K562 (cell line): Measurements from ENCODE around the gene MAP3K2. TPM values are rescaled to one million over a fixed set of nuclear protein-coding genes. Genes with fewer than 3 reads are reported as not detected.
A peak's percentile ranks its signal among the peaks of the same experiment; 100 is the strongest.

Experiments
- ATAC-seq: fragments of 200-7000 bp; cut with Tn5 transposase; 3 replicates; pipeline ENCODE4 v1.9.1; 2020; ENCODE audit warnings: moderate library complexity
- BruUV-seq: library from RNA; stranded (reverse); fragments of 400-500 nt; replicated peaks from 2 replicates; lab custom pipeline; 2021; lab: Mats Ljungman, UMichigan
- CTCF ChIA-PET: fragments of 300-600 bp; formaldehyde crosslinking; extraction: SDS; loops from one replicate; lab custom pipeline; 2021; ENCODE audit warnings: low intra/inter-chr PET ratio; lab: Yijun Ruan, JAX
- POLR2A ChIA-PET: fragments of 300-600, 350-650 bp; sonication (Branson Sonifier 250); formaldehyde crosslinking; extraction: SDS; loops from one replicate; lab custom pipeline; 2021; ENCODE audit warnings: antibody characterized with exemption, inconsistent platforms; lab: Yijun Ruan, JAX
- DNase-seq, 4 experiments: peaks; one replicate each; pipeline versions ENCODE4 v3.0.0 to v3.0.0-alpha.2; 2011 to 2018; ENCODE audit warnings: low spot score in 3 of 4, mixed read lengths in 3 of 4; ENCODE audit errors: extremely low read depth in 1 of 4
- FAIRE-seq: peaks from 2 replicates; lab custom pipeline; 2011; peaks lifted over from hg19 to GRCh38; lab: Jason Lieb, UNC
- H2AFZ ChIP-seq: 2 replicates; pipeline ENCODE4 v1.6.0; 2011; ENCODE audit warnings: low read depth, low read length, control low read depth, inconsistent platforms
- H3K27ac ChIP-seq: fragments of 200-600 bp; 3 replicates; pipeline ENCODE4 v1.8.0; 2011; ENCODE audit warnings: low read depth, mild to moderate bottlenecking, control low read depth, inconsistent platforms, low read length, moderate library complexity, mixed read lengths; ENCODE audit errors: extremely low read depth
- H3K27me3 ChIP-seq, 2 experiments: fragments of 300-600 bp in 1 of 2; 2 replicates in 1 of 2; 3 replicates in 1 of 2; pipeline versions ENCODE4 v1.6.0 to v1.8.0; 2011; ENCODE audit warnings: inconsistent platforms in 2 of 2, low read length in 2 of 2, mild to moderate bottlenecking in 1 of 2, mixed read lengths in 1 of 2, moderate library complexity in 1 of 2; ENCODE audit not compliant: control insufficient read depth in 2 of 2, insufficient read depth in 2 of 2
- H3K36me3 ChIP-seq: fragments of 300-600 bp; 3 replicates; pipeline ENCODE4 v1.8.0; 2011; ENCODE audit warnings: mild to moderate bottlenecking, low read length, inconsistent platforms; ENCODE audit not compliant: control insufficient read depth, insufficient read depth
- H3K4me1 ChIP-seq, 2 experiments: fragments of 200-600 bp in 1 of 2; replicated peaks in 1 of 2; 2 replicates in 1 of 2; 3 replicates in 1 of 2; pipeline versions ENCODE4 v1.5.1 to v1.8.0; 2011; ENCODE audit warnings: inconsistent platforms in 2 of 2, low read length in 2 of 2, mild to moderate bottlenecking in 1 of 2, mixed read lengths in 1 of 2, moderate library complexity in 1 of 2; ENCODE audit not compliant: control insufficient read depth in 2 of 2, insufficient read depth in 2 of 2
- H3K4me2 ChIP-seq: 2 replicates; pipeline ENCODE4 v1.6.1; 2011; ENCODE audit warnings: low read length, control low read depth, inconsistent platforms, mixed read lengths; ENCODE audit not compliant: insufficient read depth
- H3K4me3 ChIP-seq: fragments of 200-600 bp; sonication (generic), shearing (Covaris generic); 2 replicates; pipeline ENCODE4 v1.5.1; 2016; ENCODE audit warnings: control low read depth, inconsistent platforms
- H3K79me2 ChIP-seq: fragments of 200-600 bp; 3 replicates; pipeline ENCODE4 v1.8.0; 2011; ENCODE audit warnings: low read length, inconsistent platforms; ENCODE audit not compliant: control insufficient read depth, insufficient read depth
- H3K9ac ChIP-seq, 2 experiments: 2 replicates each; pipeline versions ENCODE4 v1.6.0 to v1.6.1; 2011; ENCODE audit warnings: low read depth in 2 of 2, low read length in 2 of 2, control low read depth in 1 of 2, inconsistent platforms in 1 of 2, mild to moderate bottlenecking in 1 of 2, mixed read lengths in 1 of 2; ENCODE audit not compliant: insufficient read depth in 1 of 2
- H3K9me1 ChIP-seq: one replicate; pipeline ENCODE4 v1.6.0; 2011; ENCODE audit warnings: inconsistent platforms, mild to moderate bottlenecking, low read length, moderate library complexity; ENCODE audit not compliant: control insufficient read depth, insufficient read depth
- H3K9me3 ChIP-seq: replicated peaks from 2 replicates; pipeline ENCODE4 v1.5.1; 2011; ENCODE audit warnings: low read depth, low read length, inconsistent platforms; ENCODE audit not compliant: control insufficient read depth, insufficient read depth
- H4K20me1 ChIP-seq: replicated peaks from 2 replicates; pipeline ENCODE4 v1.6.1; 2011; ENCODE audit warnings: low read length, inconsistent platforms, mixed read lengths; ENCODE audit not compliant: control insufficient read depth, insufficient read depth
- C11orf30 ChIP-seq: fragments of 450-650 bp; IDR thresholded peaks from 2 replicates; pipeline ENCODE4 v1.6.1; 2016; ENCODE audit warnings: low read depth, mild to moderate bottlenecking
- CBFA2T2 ChIP-seq: fragments of 450-650 bp; conservative IDR thresholded peaks from 2 replicates; pipeline ENCODE4 v1.6.1; 2017; ENCODE audit warnings: mild to moderate bottlenecking
- CBFA2T3 ChIP-seq: fragments of 450-650 bp; IDR thresholded peaks from 2 replicates; pipeline ENCODE4 v1.6.1; 2017
- HINFP ChIP-seq: fragments of 450-650 bp; conservative IDR thresholded peaks from 2 replicates; pipeline ENCODE4 v1.6.1; 2016; ENCODE audit warnings: missing genetic modification characterization, low read depth, mild to moderate bottlenecking, control low read depth, missing compliant biosample characterization
- HNRNPLL ChIP-seq: fragments of 200-400 bp; formaldehyde crosslinking; IDR thresholded peaks from 2 replicates; pipeline ENCODE4 v1.6.1; 2017; ENCODE audit warnings: low read length, low read depth, mild to moderate bottlenecking; ENCODE audit not compliant: poor library complexity, severe bottlenecking
- KDM1A ChIP-seq, 2 experiments: fragments of 450-650 bp; IDR thresholded peaks; 2 replicates each; pipeline ENCODE4 v1.6.1; 2016; ENCODE audit warnings: mild to moderate bottlenecking in 2 of 2
- KDM2B ChIP-seq: fragments of 250-450 bp; sonication (Bioruptor Pico); IDR thresholded peaks from 2 replicates; pipeline ENCODE4 v1.8.0; 2021; ENCODE audit warnings: mild to moderate bottlenecking, moderate library complexity
- MEF2A ChIP-seq: IDR thresholded peaks from 2 replicates; pipeline ENCODE4 v1.6.1; 2011; ENCODE audit warnings: low read depth, mild to moderate bottlenecking, low read length, moderate library complexity; ENCODE audit not compliant: control insufficient read depth
- MYC ChIP-seq, 2 experiments: fragments of 250-450 bp in 1 of 2; sonication (Bioruptor Pico) in 1 of 2; IDR thresholded peaks; 2 replicates each; pipeline versions ENCODE4 v1.5.1 to v1.6.1; 2012 to 2021; ENCODE audit warnings: low read depth in 2 of 2, borderline replicate concordance in 1 of 2, improper control_type of control experiment in 1 of 2, low read length in 1 of 2, mild to moderate bottlenecking in 1 of 2, moderate library complexity in 1 of 2
- NFE2 ChIP-seq: IDR thresholded peaks from 2 replicates; pipeline ENCODE4 v1.6.1; 2014; ENCODE audit warnings: antibody characterized with exemption, low read depth
- RBFOX2 ChIP-seq: fragments of 200-400 bp; formaldehyde crosslinking; IDR thresholded peaks from 2 replicates; pipeline ENCODE4 v1.6.1; 2017; ENCODE audit warnings: low read depth, mild to moderate bottlenecking, low read length, moderate library complexity
- SMARCE1 ChIP-seq: fragments of 450-650 bp; IDR thresholded peaks from 2 replicates; pipeline ENCODE4 v1.7.1; 2016; ENCODE audit warnings: mild to moderate bottlenecking
- TCF3 ChIP-seq: sonication (generic); formaldehyde crosslinking; IDR thresholded peaks from 2 replicates; pipeline ENCODE4 v1.4.0; 2020; ENCODE audit warnings: mild to moderate bottlenecking, missing genetic modification reagents
- ZNF316 ChIP-seq: fragments of 450-650 bp; IDR thresholded peaks from 2 replicates; pipeline ENCODE4 v1.6.1; 2016
- WGBS: fragments of 100-300 bp; shearing (Covaris generic); methylation state at CpG from one replicate; pipeline ENCODE4 v1.1.6; 2016; ENCODE audit warnings: low coverage, mixed read lengths; ENCODE audit not compliant: insufficient coverage; ENCODE audit errors: missing lambda C conversion rate; 5-methylcytosine and 5-hydroxymethylcytosine counted together
- in situ Hi-C: fragments of 300-500 bp; cut with MboI; formaldehyde crosslinking; loops from 4 replicates; pipeline ENCODE4 v1.15.0; 2018; ENCODE audit warnings: inconsistent platforms, mixed read lengths
- intact Hi-C: fragments of 100-400 bp; cut with micrococcal nuclease; formaldehyde crosslinking; loops from 2 replicates; pipeline ENCODE4 v1.14.2; 2022
- polyA plus RNA-seq, 8 experiments: library from polyadenylated mRNA; depleted of rRNA in 4 of 8; stranded (reverse) in 5 of 8; unstranded in 3 of 8; fragments of >200 nt; fragmentation: Nextera tagmentation in 2 of 8; fragmentation: Illumina TruSeq in 1 of 8; extraction: Ambion mirVana in 2 of 8; extraction: Trizol in 1 of 8; gene quantifications; 2 replicates each; pipeline versions ENCODE4 v1.2.1 to v1.2.3, GENCODE V29; 2011 to 2014; ENCODE audit warnings: inconsistent platforms in 1 of 8, missing spikeins in 1 of 8
- total RNA-seq, 7 experiments: library from RNA; depleted of rRNA in 6 of 7; stranded (reverse); fragments of >200 nt in 6 of 7; fragmentation: Illumina TruSeq in 2 of 7; extraction: Trizol in 2 of 7; gene quantifications; 2 replicates each; pipeline versions ENCODE4 v1.2.1 to v1.2.3, GENCODE V29; 2011 to 2021; ENCODE audit warnings: low replicate concordance in 1 of 7

The MAP3K2 gene
- total and polyA plus RNA-seq, 9 of the 15 experiments (the other 6 are each of a cell fraction or from before 2014, with no cell fraction given), result 1.2 to 14.2 (median 5.7) TPM

GRCh38 chr2:127401757-127402695 is 14.3 kb upstream of the MAP3K2 start:
- no peaks in the 10 kb centered on the region for H3K9me1 ChIP-seq
- H3K79me2 ChIP-seq, result no peaks in the 10 kb centered on the region
- H3K4me1 ChIP-seq, result peaks cover 16% of the 10 kb centered on the region in 2 experiments
- no peaks in the 10 kb centered on the region for H3K9me3 ChIP-seq
- POLR2A ChIA-PET, result interaction anchor here (0.6 to 1.5 kb wide), 2 partner anchors 9 to 38 kb away, joined by 3 read pairs; no protein-coding TSS in a partner anchor
- CTCF ChIA-PET, result no interaction called here
- DNase-seq (no peak), FAIRE-seq (peak; percentile 42), ATAC-seq (no peak)
- no peaks in the 10 kb centered on the region for H3K27me3 ChIP-seq
- H3K36me3 ChIP-seq, result no peaks in the 10 kb centered on the region
- no peaks in the 10 kb centered on the region for H4K20me1 ChIP-seq
- TF ChIP-seq CBFA2T2 (0 out of 2 replicates have a peak, but pooled peaks have one; percentile 22), RBFOX2 (no peak), MYC (IDR thresholded peaks at IDR 0.05; ENCODE audit: low read depth, low read length) (no peak), MYC (CRISPR knock-in tag; IDR thresholded peaks at IDR 0.05; ENCODE audit: borderline replicate concordance, low read depth) (no peak), KDM1A (IDR thresholded peaks at IDR 0.05) (peak in 1 of 2 experiments; percentile 42; a peak in 1 of 4 replicates), C11orf30 (0 out of 2 replicates have a peak, but pooled peaks have one; percentile 22), SMARCE1 (no peak), HINFP (tag) (no peak), KDM2B (CRISPR knock-in tag) (no peak), CBFA2T3 (peak; percentile 60; the same call in 1 of the 2 replicates), ZNF316 (peak; percentile 35), HNRNPLL (no peak), NFE2 (peak; percentile 11; the same call in 1 of the 2 replicates), MEF2A (0 out of 2 replicates have a peak, but pooled peaks have one; percentile 19), TCF3 (CRISPR knock-in tag) (peak; percentile 38; the same call in 1 of the 2 replicates)
- WGBS, result 45% methylated on average over 10 of the region's 11 CpGs
- no peak overlapping the region for H3K4me3 ChIP-seq
- H2AFZ ChIP-seq, result no peak overlapping the region
- H3K9ac ChIP-seq, result no peak overlapping the region; a peak in 1 of 4 replicates
- no peak overlapping the region for H3K4me2 ChIP-seq
- no TSS peak for BruUV-seq
- intact Hi-C loops, result no loop called here
- in situ Hi-C loops, result no loop called here
- no peak overlapping the region for H3K27ac ChIP-seq
